ENCODE data around the gene TOP3B.
A peak's percentile ranks its signal among the peaks of the same experiment; 100 is the strongest.

TOP3B gene

GRCh38 chr22:21982338-21982965 lies at the start of gene TOP3B:
TSS of gene TOP3B (minus strand) at chr22:21982787. CDS start at chr22:21975709, 7,078 bp downstream.
- DNase-seq (ENCODE audit: low spot score), result peak; percentile 76

GRCh38 chr22:22031183-22031945 lies 48.8 kb upstream of the TOP3B start:
- DNase-seq (ENCODE audit: low spot score), result no peak

GRCh38 chr22:22030493-22031182 lies 48.1 kb upstream of the TOP3B start:
- DNase-seq (ENCODE audit: low spot score), result no peak

GRCh38 chr22:22027955-22028354 lies 45.4 kb upstream of the TOP3B start:
- DNase-seq (ENCODE audit: low spot score), result no peak

GRCh38 chr22:22026157-22026831 lies 43.7 kb upstream of the TOP3B start:
- DNase-seq (ENCODE audit: low spot score), result no peak

- DNase-seq (ENCODE audit: low spot score), result no peak
Measured at GRCh38 chr22:22025320-22026156, 43.0 kb upstream of the TOP3B start.

GRCh38 chr22:22024440-22024839 lies 41.9 kb upstream of the TOP3B start:
- DNase-seq (ENCODE audit: low spot score), result no peak

GRCh38 chr22:22023581-22024137 lies 41.1 kb upstream of the TOP3B start:
- DNase-seq (ENCODE audit: low spot score), result no peak

GRCh38 chr22:22022947-22023534 lies 40.5 kb upstream of the TOP3B start:
- DNase-seq (ENCODE audit: low spot score), result no peak

GRCh38 chr22:22022255-22022840 lies 39.8 kb upstream of the TOP3B start:
- DNase-seq (ENCODE audit: low spot score), result no peak

- no peak for DNase-seq (ENCODE audit: low spot score)
Measured at GRCh38 chr22:22021162-22021750, 38.7 kb upstream of the TOP3B start.

GRCh38 chr22:22020425-22020852 lies 37.9 kb upstream of the TOP3B start:
- DNase-seq (ENCODE audit: low spot score), result no peak

- no peak for DNase-seq (ENCODE audit: low spot score)
Measured at GRCh38 chr22:22019659-22020424, 37.3 kb upstream of the TOP3B start.

GRCh38 chr22:22018825-22019658 lies 36.5 kb upstream of the TOP3B start:
- no peak for DNase-seq (ENCODE audit: low spot score)

- DNase-seq (ENCODE audit: low spot score), result no peak
Measured at GRCh38 chr22:22015631-22016030, 33.0 kb upstream of the TOP3B start.

GRCh38 chr22:22014285-22014659 lies 31.7 kb upstream of the TOP3B start:
- DNase-seq (ENCODE audit: low spot score), result no peak

- DNase-seq (ENCODE audit: low spot score), result no peak
Measured at GRCh38 chr22:22013559-22014284, 31.1 kb upstream of the TOP3B start.

GRCh38 chr22:22011964-22012363 lies 29.4 kb upstream of the TOP3B start:
- DNase-seq (ENCODE audit: low spot score), result no peak

All from hematopoietic multipotent progenitor cell treated with erythropoietin and hydrocortisone succinate and interleukin-3 and kit ligand, for 15 days (in vitro differentiated cells).